Progenitor cell of endocrine pancreas (in vitro differentiated cells): Measurements from ENCODE around the gene TBC1D22B. TPM values are rescaled to one million over a fixed set of nuclear protein-coding genes. Genes with fewer than 3 reads are reported as not detected.

Experiments
- DNase-seq: peaks from one replicate; pipeline ENCODE4 v3.0.0; 2021; ENCODE audit warnings: low spot score; ENCODE audit not compliant: unreplicated experiment
- H3K27ac Mint-ChIP-seq: 2 replicates; pipeline ENCODE4 v1.8.0; 2021; ENCODE audit warnings: mild to moderate bottlenecking, moderate library complexity, mixed read lengths
- H3K27me3 Mint-ChIP-seq: 2 replicates; pipeline ENCODE4 v1.8.0; 2021; ENCODE audit warnings: mixed read lengths
- H3K36me3 Mint-ChIP-seq: 2 replicates; pipeline ENCODE4 v1.8.0; 2022; ENCODE audit warnings: mixed read lengths; ENCODE audit not compliant: insufficient read depth
- H3K4me1 Mint-ChIP-seq: 2 replicates; pipeline ENCODE4 v1.8.0; 2021; ENCODE audit warnings: low read depth, mixed read lengths
- H3K4me3 Mint-ChIP-seq: 2 replicates; pipeline ENCODE4 v1.8.0; 2021; ENCODE audit warnings: low read depth, mild to moderate bottlenecking, moderate library complexity, mixed read lengths
- H3K9me3 Mint-ChIP-seq: 2 replicates; pipeline ENCODE4 v1.8.0; 2021; ENCODE audit warnings: low read depth, mixed read lengths
- total RNA-seq: library from RNA; stranded (reverse); gene quantifications from 2 replicates; pipeline ENCODE4 v1.2.1, GENCODE V29; 2021
- TF ChIP-seq, protein P1 (sequence below): fragments of 200-600 bp; sonication (generic); IDR thresholded peaks from one replicate; pipeline ENCODE4 v1.5.0; 2021; ENCODE audit warnings: antibody characterized with exemption, mild to moderate bottlenecking; ENCODE audit not compliant: unreplicated experiment

TBC1D22B gene
- total RNA-seq, 1 donor from 2014 or later: 17.1 TPM

DNA sequence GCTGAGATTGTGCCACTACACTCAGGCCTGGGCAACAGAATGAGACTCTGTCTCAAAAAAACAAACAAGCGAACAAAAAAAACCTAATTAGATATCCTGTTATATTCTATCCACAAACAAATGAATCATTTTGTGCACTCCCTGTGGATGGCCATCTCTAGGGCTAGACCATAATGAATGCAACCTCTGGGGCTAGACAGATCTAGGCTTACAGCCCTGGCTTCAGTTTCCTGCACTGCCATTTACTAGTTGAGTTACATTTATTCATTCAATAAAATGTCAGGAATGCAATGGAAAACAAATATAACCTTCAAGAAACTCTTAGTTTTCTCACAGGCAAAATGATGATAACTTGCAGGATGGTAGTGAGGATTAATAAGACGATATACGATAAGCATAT lies 89.6 kb downstream of the TBC1D22B start:
- Mint-ChIP-seq H3K27ac (no peak overlapping the region), H3K27me3 (peaks cover 8% of the 10 kb centered on the region), H3K9me3 (peaks cover 3% of the 10 kb centered on the region), H3K4me3 (no peak overlapping the region), H3K4me1 (no peaks in the 10 kb centered on the region), H3K36me3 (no peaks in the 10 kb centered on the region)
- no peak for DNase-seq
- TF ChIP-seq, protein P1, sequence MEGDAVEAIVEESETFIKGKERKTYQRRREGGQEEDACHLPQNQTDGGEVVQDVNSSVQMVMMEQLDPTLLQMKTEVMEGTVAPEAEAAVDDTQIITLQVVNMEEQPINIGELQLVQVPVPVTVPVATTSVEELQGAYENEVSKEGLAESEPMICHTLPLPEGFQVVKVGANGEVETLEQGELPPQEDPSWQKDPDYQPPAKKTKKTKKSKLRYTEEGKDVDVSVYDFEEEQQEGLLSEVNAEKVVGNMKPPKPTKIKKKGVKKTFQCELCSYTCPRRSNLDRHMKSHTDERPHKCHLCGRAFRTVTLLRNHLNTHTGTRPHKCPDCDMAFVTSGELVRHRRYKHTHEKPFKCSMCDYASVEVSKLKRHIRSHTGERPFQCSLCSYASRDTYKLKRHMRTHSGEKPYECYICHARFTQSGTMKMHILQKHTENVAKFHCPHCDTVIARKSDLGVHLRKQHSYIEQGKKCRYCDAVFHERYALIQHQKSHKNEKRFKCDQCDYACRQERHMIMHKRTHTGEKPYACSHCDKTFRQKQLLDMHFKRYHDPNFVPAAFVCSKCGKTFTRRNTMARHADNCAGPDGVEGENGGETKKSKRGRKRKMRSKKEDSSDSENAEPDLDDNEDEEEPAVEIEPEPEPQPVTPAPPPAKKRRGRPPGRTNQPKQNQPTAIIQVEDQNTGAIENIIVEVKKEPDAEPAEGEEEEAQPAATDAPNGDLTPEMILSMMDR: no peak

DNA sequence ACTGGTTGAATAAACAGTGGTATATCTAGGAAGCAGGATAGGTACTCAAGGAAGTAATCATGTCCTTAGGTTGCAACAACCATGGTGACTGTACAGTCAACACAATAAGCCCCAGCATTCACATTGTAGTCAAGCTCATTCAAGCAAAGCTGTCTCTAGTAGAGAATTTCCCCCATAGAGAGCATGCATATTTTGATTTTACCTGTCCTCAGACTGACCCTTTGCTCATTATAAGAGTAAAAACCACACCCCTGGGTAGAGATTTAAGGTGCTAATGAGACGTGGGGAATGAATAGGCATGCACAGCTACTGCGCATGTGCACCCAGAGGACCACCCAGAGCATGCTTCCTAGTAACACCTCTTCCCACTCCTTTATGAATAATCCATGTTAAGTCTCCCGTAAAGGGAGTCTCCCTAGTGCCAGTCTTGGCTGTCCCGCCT lies 90.1 kb downstream of the TBC1D22B start:
- TF ChIP-seq, protein P1: no peak
- no peak overlapping the region for H3K27ac Mint-ChIP-seq
- no peaks in the 10 kb centered on the region for H3K4me1 Mint-ChIP-seq
- H3K27me3 Mint-ChIP-seq: peaks cover 8% of the 10 kb centered on the region
- no peak overlapping the region for H3K4me3 Mint-ChIP-seq
- H3K36me3 Mint-ChIP-seq: no peaks in the 10 kb centered on the region
- H3K9me3 Mint-ChIP-seq: peaks cover 3% of the 10 kb centered on the region
- DNase-seq: no peak

- Mint-ChIP-seq H3K9me3 (peaks cover 3% of the 10 kb centered on the region), H3K27ac (no peak overlapping the region), H3K4me1 (peaks cover 13% of the 10 kb centered on the region), H3K27me3 (peaks cover 5% of the 10 kb centered on the region), H3K4me3 (no peak overlapping the region), H3K36me3 (no peaks in the 10 kb centered on the region)
- TF ChIP-seq, protein P1: no peak
- no peak for DNase-seq
Observed at GRCh38 chr6:37351027-37351426, 93.5 kb downstream of the TBC1D22B start.

GRCh38 chr6:37352384-37352783 lies 94.8 kb downstream of the TBC1D22B start:
- H3K4me1 Mint-ChIP-seq: peaks cover 14% of the 10 kb centered on the region
- DNase-seq: no peak
- no peaks in the 10 kb centered on the region for H3K9me3 Mint-ChIP-seq
- TF ChIP-seq, protein P1: no peak
- no peak overlapping the region for H3K27ac Mint-ChIP-seq
- no peaks in the 10 kb centered on the region for H3K36me3 Mint-ChIP-seq
- peak overlapping the region; percentile 37 for H3K4me3 Mint-ChIP-seq
- peaks cover 5% of the 10 kb centered on the region for H3K27me3 Mint-ChIP-seq

DNA sequence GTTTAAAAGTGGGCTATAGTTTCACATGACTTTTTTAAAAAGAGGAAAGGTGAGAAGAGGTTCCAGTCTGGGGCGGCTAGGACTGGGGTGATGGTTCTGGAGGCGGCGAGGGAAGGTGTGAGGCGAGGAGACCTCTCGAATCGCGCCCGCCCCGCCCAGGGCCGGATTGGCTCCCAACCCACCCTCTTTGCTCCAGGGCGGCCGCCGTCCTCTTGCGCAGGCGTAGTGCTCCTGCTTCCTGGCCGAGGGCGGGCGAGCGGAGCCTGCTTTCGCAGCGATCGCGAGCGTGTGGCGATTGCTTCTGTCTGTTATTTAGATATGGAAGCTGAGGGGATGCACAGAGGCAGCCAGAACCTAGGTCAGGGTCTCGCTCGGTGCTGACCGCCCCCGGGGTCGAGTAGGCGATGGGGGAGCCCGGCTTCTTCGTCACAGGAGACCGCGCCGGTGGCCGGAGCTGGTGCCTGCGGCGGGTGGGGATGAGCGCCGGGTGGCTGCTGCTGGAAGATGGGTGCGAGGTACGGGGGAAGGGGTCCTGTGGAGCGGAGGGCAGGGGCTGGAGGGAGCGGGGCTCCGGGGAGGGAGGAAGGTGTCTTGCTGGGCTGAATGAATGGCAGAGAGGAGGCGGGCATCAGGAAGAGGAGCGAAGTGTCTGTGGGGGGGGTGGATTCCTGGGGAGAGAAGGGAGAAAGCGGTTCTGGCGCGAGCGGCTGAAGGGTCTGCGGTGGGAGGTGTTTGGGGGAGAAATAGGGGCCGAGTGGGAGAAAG lies 96.4 kb downstream of the TBC1D22B start, which contains the start of gene RNF8:
Gene RNF8, plus strand, starts transcription at position 223 of the 765 bp plus-strand sequence. Its CDS starts 182 bp downstream, at position 405.
- peak within 1 kb of the TSS; percentile 92 for H3K4me3 Mint-ChIP-seq
- H3K4me1 Mint-ChIP-seq: peaks cover 19% of the 10 kb centered on the region
- TF ChIP-seq, protein P1: no peak
- peaks cover 5% of the 10 kb centered on the region for H3K27me3 Mint-ChIP-seq
- no peaks in the 10 kb centered on the region for H3K36me3 Mint-ChIP-seq
- peak within 1 kb of the TSS; percentile 94 for H3K27ac Mint-ChIP-seq
- no peaks in the 10 kb centered on the region for H3K9me3 Mint-ChIP-seq
- DNase-seq: peak; percentile 85
